Neural cell (in vitro differentiated cells): ENCODE measurements around the gene RASGEF1C. TPM values are rescaled to one million over a fixed set of nuclear protein-coding genes. Genes with fewer than 3 reads are reported as not detected.

Experiments used
- H2AFZ ChIP-seq: fragments of 200-600, 300-800 bp; sonication (generic), shearing (Covaris generic); 2 replicates; pipeline ENCODE4 v1.6.0; 2014; ENCODE audit warnings: low read depth, mild to moderate bottlenecking, antibody characterized with exemption, low read length, moderate library complexity
- H3F3A ChIP-seq: fragments of 200-600 bp; shearing (Covaris generic); 2 replicates; pipeline ENCODE4 v1.6.1; 2016; ENCODE audit warnings: mild to moderate bottlenecking, moderate library complexity, mixed read lengths, antibody characterized with exemption, low read length; ENCODE audit not compliant: insufficient read depth, poor library complexity, severe bottlenecking
- H3K27ac ChIP-seq: fragments of 200-600, 300-800 bp; sonication (generic), shearing (Covaris generic); 2 replicates; pipeline ENCODE4 v1.5.1; 2014; ENCODE audit warnings: mild to moderate bottlenecking, low read length, moderate library complexity
- H3K27me3 ChIP-seq: fragments of 300-800, 200-600 bp; sonication (generic), shearing (Covaris generic); 2 replicates; pipeline ENCODE4 v1.6.0; 2014; ENCODE audit warnings: mild to moderate bottlenecking, low read depth, low read length, moderate library complexity; ENCODE audit not compliant: insufficient read depth
- H3K36me3 ChIP-seq: fragments of 300-800, 200-600 bp; sonication (generic), shearing (Covaris generic); 2 replicates; pipeline ENCODE4 v1.5.1; 2014; ENCODE audit warnings: mild to moderate bottlenecking, antibody characterized with exemption, low read length, moderate library complexity; ENCODE audit not compliant: insufficient read depth
- H3K4me2 ChIP-seq: fragments of 300-800, 200-600 bp; sonication (generic), shearing (Covaris generic); 2 replicates; pipeline ENCODE4 v1.6.0; 2014; ENCODE audit warnings: mild to moderate bottlenecking, low read length
- H3K4me3 ChIP-seq: fragments of 300-800, 200-600 bp; sonication (generic), shearing (Covaris generic); 2 replicates; pipeline ENCODE4 v1.5.1; 2014; ENCODE audit warnings: mild to moderate bottlenecking, low read length, moderate library complexity
- H3K79me2 ChIP-seq: fragments of 200-600 bp; shearing (Covaris generic); replicated peaks from 2 replicates; pipeline ENCODE4 v1.6.0; 2014; ENCODE audit warnings: mild to moderate bottlenecking, low read length, moderate library complexity; ENCODE audit not compliant: insufficient read depth
- H3K9ac ChIP-seq: fragments of 300-800, 200-600 bp; sonication (generic), shearing (Covaris generic); 2 replicates; pipeline ENCODE4 v1.6.1; 2016; ENCODE audit warnings: mild to moderate bottlenecking, low read length, mixed read lengths
- H3K9me2 ChIP-seq: fragments of 200-600 bp; shearing (Covaris generic); 2 replicates; pipeline ENCODE4 v1.6.1; 2016; ENCODE audit warnings: mild to moderate bottlenecking, low read length, mixed read lengths; ENCODE audit not compliant: insufficient read depth
- H3K9me3 ChIP-seq: fragments of 200-600, 300-800 bp; sonication (generic), shearing (Covaris generic); 2 replicates; pipeline ENCODE4 v1.6.1; 2016; ENCODE audit warnings: mild to moderate bottlenecking, mixed run types, low read length, moderate library complexity, mixed read lengths
- H4K20me1 ChIP-seq: fragments of 200-600 bp; shearing (Covaris generic); 2 replicates; pipeline ENCODE4 v1.6.1; 2016; ENCODE audit warnings: mild to moderate bottlenecking, mixed run types; ENCODE audit not compliant: insufficient read depth
- CTCF ChIP-seq: fragments of 450-650 bp; IDR thresholded peaks from 2 replicates; pipeline ENCODE4 v1.5.1; 2014; ENCODE audit warnings: antibody characterized with exemption, mild to moderate bottlenecking, moderate library complexity; ENCODE audit not compliant: poor library complexity, severe bottlenecking
- EP300 ChIP-seq: fragments of 450-650 bp; conservative IDR thresholded peaks from 2 replicates; pipeline ENCODE4 v1.6.1; 2014; ENCODE audit warnings: antibody characterized with exemption, mild to moderate bottlenecking, moderate library complexity; ENCODE audit not compliant: poor library complexity, severe bottlenecking
- EZH2 ChIP-seq: fragments of 200-600, 300-800 bp; shearing (Covaris generic), sonication (generic); IDR thresholded peaks from 2 replicates; pipeline ENCODE4 v1.6.1; 2014; ENCODE audit warnings: antibody characterized with exemption, low read length, borderline replicate concordance, mild to moderate bottlenecking; ENCODE audit not compliant: insufficient read depth, poor library complexity, severe bottlenecking
- MXI1 ChIP-seq: fragments of 450-650 bp; conservative IDR thresholded peaks from 2 replicates; pipeline ENCODE4 v1.6.1; 2014; ENCODE audit warnings: antibody characterized with exemption, mild to moderate bottlenecking; ENCODE audit not compliant: poor library complexity, severe bottlenecking
- POLR2AphosphoS5 ChIP-seq: IDR thresholded peaks from 2 replicates; pipeline ENCODE4 v1.6.1; 2012
- RAD21 ChIP-seq: fragments of 450-650 bp; conservative IDR thresholded peaks from 2 replicates; pipeline ENCODE4 v1.6.1; 2014; ENCODE audit warnings: antibody characterized with exemption, mild to moderate bottlenecking, moderate library complexity
- REST ChIP-seq: IDR thresholded peaks from 2 replicates; pipeline ENCODE4 v1.6.1; 2012; ENCODE audit warnings: borderline replicate concordance
- SMC3 ChIP-seq: fragments of 450-650 bp; conservative IDR thresholded peaks from 2 replicates; pipeline ENCODE4 v1.6.1; 2014; ENCODE audit warnings: antibody characterized with exemption, mild to moderate bottlenecking, moderate library complexity; ENCODE audit not compliant: poor library complexity
- TAF1 ChIP-seq: IDR thresholded peaks from 2 replicates; pipeline ENCODE4 v1.6.1; 2012; ENCODE audit warnings: low read depth
- polyA plus RNA-seq: library from polyadenylated mRNA; depleted of rRNA; stranded (reverse); fragments of >200 nt; gene quantifications from 2 replicates; pipeline ENCODE4 v1.2.3, GENCODE V29; 2014

The RASGEF1C gene
- polyA plus RNA-seq, 1 donor from 2014 or later = 5.3 TPM

GRCh38 chr5:180166176-180166575, 42.8 kb downstream of the RASGEF1C start:
- H4K20me1 ChIP-seq = no peaks in the 10 kb centered on the region
- TF ChIP-seq POLR2AphosphoS5 = no peak
- no peak for TF ChIP-seq TAF1
- TF ChIP-seq RAD21 = no peak
- no peak for TF ChIP-seq REST
- no peak for TF ChIP-seq EP300
- no peak for TF ChIP-seq MXI1
- no peak for TF ChIP-seq CTCF
- TF ChIP-seq SMC3 = no peak
- TF ChIP-seq EZH2 = no peak
- H3F3A ChIP-seq = no peaks in the 10 kb centered on the region
- no peak overlapping the region for H3K27ac ChIP-seq
- H3K4me2 ChIP-seq = no peak overlapping the region
- H3K9ac ChIP-seq = no peak overlapping the region
- no peaks in the 10 kb centered on the region for H3K79me2 ChIP-seq
- no peaks in the 10 kb centered on the region for H3K9me3 ChIP-seq
- no peaks in the 10 kb centered on the region for H3K36me3 ChIP-seq
- H3K9me2 ChIP-seq = no peaks in the 10 kb centered on the region
- no peak overlapping the region for H2AFZ ChIP-seq
- H3K27me3 ChIP-seq = no peaks in the 10 kb centered on the region
- H3K4me3 ChIP-seq = no peak overlapping the region

GRCh38 chr5:180162304-180162661, 46.7 kb downstream of the RASGEF1C start:
- Histone ChIP-seq H3K27me3 (no peaks in the 10 kb centered on the region), H3K36me3 (no peaks in the 10 kb centered on the region), H3K9me3 (no peaks in the 10 kb centered on the region), H4K20me1 (no peaks in the 10 kb centered on the region), H3K9ac (no peak overlapping the region), H3K4me2 (no peak overlapping the region), H3F3A (no peaks in the 10 kb centered on the region), H3K27ac (no peak overlapping the region), H3K4me3 (no peak overlapping the region), H3K9me2 (no peaks in the 10 kb centered on the region), H2AFZ (no peak overlapping the region), H3K79me2 (no peaks in the 10 kb centered on the region)
- TF ChIP-seq EP300 (no peak), RAD21 (no peak), SMC3 (no peak), TAF1 (no peak), REST (no peak), EZH2 (no peak), MXI1 (no peak)
